ENCODE results near the gene C1orf159. TPM values are rescaled to one million over a fixed set of nuclear protein-coding genes. Genes with fewer than 3 reads are reported as not detected.

The C1orf159 gene
- total RNA-seq, 4 donors from 2014 or later: 2.8 to 6.4 (median 5.3) TPM

DNA sequence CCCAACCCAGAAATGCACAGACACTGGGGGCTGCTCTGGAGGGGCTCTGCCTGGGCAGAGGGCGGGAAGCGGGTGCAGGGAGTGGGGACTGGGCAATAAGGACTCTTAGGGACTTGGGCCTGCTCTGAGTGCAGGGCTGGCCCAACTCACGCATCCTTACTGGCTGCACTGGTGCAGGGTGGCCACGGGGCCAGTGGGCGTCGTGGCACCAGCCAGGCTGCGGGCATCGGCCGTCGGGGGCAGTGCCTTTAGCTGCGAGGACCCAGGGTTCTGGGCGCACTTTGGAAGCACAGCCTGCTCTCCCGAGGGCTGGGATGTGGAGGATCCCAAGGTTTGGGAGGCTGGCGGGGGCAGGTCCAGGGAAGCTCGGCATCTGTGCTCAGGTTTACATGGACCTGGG, 30.7 kb upstream of the C1orf159 start:
- no peak for TF ChIP-seq POLR2A (IDR thresholded peaks at IDR 0.05)
- TF ChIP-seq, protein P1, sequence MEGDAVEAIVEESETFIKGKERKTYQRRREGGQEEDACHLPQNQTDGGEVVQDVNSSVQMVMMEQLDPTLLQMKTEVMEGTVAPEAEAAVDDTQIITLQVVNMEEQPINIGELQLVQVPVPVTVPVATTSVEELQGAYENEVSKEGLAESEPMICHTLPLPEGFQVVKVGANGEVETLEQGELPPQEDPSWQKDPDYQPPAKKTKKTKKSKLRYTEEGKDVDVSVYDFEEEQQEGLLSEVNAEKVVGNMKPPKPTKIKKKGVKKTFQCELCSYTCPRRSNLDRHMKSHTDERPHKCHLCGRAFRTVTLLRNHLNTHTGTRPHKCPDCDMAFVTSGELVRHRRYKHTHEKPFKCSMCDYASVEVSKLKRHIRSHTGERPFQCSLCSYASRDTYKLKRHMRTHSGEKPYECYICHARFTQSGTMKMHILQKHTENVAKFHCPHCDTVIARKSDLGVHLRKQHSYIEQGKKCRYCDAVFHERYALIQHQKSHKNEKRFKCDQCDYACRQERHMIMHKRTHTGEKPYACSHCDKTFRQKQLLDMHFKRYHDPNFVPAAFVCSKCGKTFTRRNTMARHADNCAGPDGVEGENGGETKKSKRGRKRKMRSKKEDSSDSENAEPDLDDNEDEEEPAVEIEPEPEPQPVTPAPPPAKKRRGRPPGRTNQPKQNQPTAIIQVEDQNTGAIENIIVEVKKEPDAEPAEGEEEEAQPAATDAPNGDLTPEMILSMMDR (IDR thresholded peaks at IDR 0.05 in 4 of 5, conservative IDR thresholded peaks at IDR 0.05 in 1 of 5): no peak
- H3K4me1 ChIP-seq: no peaks in the 10 kb centered on the region
- in situ Hi-C loops (cut with MboI; ENCODE audit: low sequenced_read_pairs in 4 of 4): loop anchor here in 1 of 4 donors (25.0 kb wide), 1 partner anchor 116 kb away; the partner anchor contains the start of gene UBE2J2

DNA sequence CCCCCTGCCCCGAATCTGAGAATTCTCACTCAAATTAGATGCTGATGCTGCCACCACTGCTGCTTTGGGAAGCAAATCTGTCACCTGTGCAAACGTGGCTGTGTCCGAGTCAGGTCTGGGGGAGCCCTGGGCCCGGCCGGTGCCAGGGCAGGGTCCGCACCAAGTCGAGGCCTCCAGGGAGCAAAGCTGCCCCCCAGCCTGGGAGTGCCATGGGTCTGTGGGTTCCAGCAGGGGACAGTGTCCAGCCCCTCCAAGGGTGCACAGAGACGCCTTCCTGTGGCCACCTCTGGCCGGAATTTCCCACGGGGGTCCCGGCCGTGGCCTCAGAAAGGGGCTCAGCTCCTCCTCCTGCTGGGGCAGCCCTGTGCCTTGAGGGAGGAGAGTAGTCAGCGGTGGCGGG, 30.1 kb upstream of the C1orf159 start:
- peaks cover 3 to 24% (median 15%) of the 10 kb centered on the region in 3 donors for H3K27me3 ChIP-seq

More for the DNA sequence above, 30.7 kb upstream of the C1orf159 start:
- ATAC-seq (no peak), DNase-seq (no peak)
- peaks cover 2 to 22% (median 14%) of the 10 kb centered on the region in 3 donors for H3K27me3 ChIP-seq
- no peaks in the 10 kb centered on the region for H3K36me3 ChIP-seq
- H3K9me3 ChIP-seq: no peaks in the 10 kb centered on the region
- no peak overlapping the region for H3K27ac ChIP-seq
- no peak overlapping the region for H3K4me3 ChIP-seq
- intact Hi-C loops (cut with DNase I; ENCODE audit: low total_unique reads): no loop called here

DNA sequence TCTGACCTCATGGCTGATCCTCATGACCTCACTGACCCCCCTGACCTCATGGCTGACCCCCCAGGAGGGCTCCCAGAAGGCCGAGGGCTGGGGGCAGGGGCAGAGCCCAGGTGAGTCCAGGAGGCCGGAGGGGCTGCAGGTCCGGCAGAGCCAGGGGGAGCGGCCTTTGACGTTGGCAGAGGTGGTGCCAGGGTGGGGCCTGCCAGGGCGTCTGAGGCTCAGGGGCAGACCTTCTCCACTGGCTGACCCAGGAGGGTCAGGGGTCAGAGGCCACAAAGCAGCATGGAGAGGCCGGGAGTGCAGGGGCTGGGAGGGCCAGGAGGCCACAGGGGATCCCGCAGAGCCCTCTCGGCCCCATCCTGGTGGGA, 29.6 kb upstream of the C1orf159 start:
- H3K27ac ChIP-seq: no peak overlapping the region
- intact Hi-C loops (cut with DNase I; ENCODE audit: low total_unique reads) (no loop called here), in situ Hi-C loops (cut with MboI; ENCODE audit: low sequenced_read_pairs in 4 of 4) (loop anchor here in 1 of 4 donors (25.0 kb wide), 1 partner anchor 117 kb away; the partner anchor contains the start of gene UBE2J2)
- DNase-seq: no peak
- TF ChIP-seq POLR2A (IDR thresholded peaks at IDR 0.05): no peak
- TF ChIP-seq, protein P1 (IDR thresholded peaks at IDR 0.05 in 4 of 5, conservative IDR thresholded peaks at IDR 0.05 in 1 of 5): no peak
- H3K27me3 ChIP-seq: peaks cover 3 to 24% (median 18%) of the 10 kb centered on the region in 3 donors
- H3K9me3 ChIP-seq: no peaks in the 10 kb centered on the region
- ATAC-seq: no peak
- no peaks in the 10 kb centered on the region for H3K4me1 ChIP-seq
- H3K36me3 ChIP-seq: no peaks in the 10 kb centered on the region
- no peak overlapping the region for H3K4me3 ChIP-seq

More for the DNA sequence above, 30.1 kb upstream of the C1orf159 start:
- no peak for TF ChIP-seq POLR2A (IDR thresholded peaks at IDR 0.05)
- TF ChIP-seq, protein P1 (IDR thresholded peaks at IDR 0.05 in 4 of 5, conservative IDR thresholded peaks at IDR 0.05 in 1 of 5): no peak
- Histone ChIP-seq H3K27ac (no peak overlapping the region), H3K4me3 (no peak overlapping the region), H3K36me3 (no peaks in the 10 kb centered on the region), H3K9me3 (no peaks in the 10 kb centered on the region), H3K4me1 (no peaks in the 10 kb centered on the region)
- in situ Hi-C loops (cut with MboI; ENCODE audit: low sequenced_read_pairs in 4 of 4): loop anchor here in 1 of 4 donors (25.0 kb wide), 1 partner anchor 116 kb away; the partner anchor contains the start of gene UBE2J2
- intact Hi-C loops (cut with DNase I; ENCODE audit: low total_unique reads): no loop called here
- DNase-seq (no peak), ATAC-seq (no peak)

DNA sequence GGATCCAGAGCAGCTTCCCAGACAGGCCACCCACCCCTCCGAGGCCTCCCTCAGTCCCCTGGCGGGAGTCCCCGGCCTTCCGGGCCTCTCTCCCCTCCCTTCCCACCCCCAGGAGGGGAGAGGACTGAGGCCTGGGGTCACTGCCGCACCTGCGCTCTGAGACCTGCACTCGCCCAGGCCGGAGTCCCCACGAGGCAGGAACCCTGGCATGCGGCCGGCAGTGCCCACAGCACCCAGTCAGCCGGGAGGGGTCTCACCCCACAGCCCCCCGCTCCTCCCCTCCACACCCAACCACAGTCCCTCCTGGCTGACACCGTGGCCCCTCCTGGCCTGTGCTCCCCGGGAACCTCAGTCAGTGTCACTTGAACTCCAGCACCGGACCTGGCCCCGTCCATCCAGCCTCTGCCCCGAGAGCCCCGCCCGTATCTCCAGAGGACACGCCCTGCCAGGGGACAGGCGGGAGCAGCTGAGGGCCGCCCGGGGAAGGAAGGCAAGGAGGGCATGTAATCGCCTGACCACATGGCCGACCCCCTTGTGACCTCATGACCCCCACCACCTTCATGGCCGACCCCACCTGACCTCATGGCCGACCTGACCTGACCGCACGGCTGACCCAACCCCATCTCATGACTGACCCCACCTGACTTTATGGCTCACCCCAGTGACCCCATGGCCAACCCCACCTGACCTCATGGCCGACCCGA, 29.1 kb upstream of the C1orf159 start:
- ATAC-seq: no peak
- Histone ChIP-seq H3K27me3 (peaks cover 3 to 24% (median 19%) of the 10 kb centered on the region in 3 donors), H3K27ac (no peak overlapping the region), H3K36me3 (no peaks in the 10 kb centered on the region), H3K4me1 (no peaks in the 10 kb centered on the region), H3K4me3 (no peak overlapping the region), H3K9me3 (no peaks in the 10 kb centered on the region)
- in situ Hi-C loops (cut with MboI; ENCODE audit: low sequenced_read_pairs in 4 of 4) (loop anchor here in 1 of 4 donors (25.0 kb wide), 1 partner anchor 117 kb away; the partner anchor contains the start of gene UBE2J2), intact Hi-C loops (cut with DNase I; ENCODE audit: low total_unique reads) (no loop called here)
- DNase-seq: no peak
- TF ChIP-seq, protein P1 (IDR thresholded peaks at IDR 0.05 in 4 of 5, conservative IDR thresholded peaks at IDR 0.05 in 1 of 5): no peak
- TF ChIP-seq POLR2A (IDR thresholded peaks at IDR 0.05): no peak

Measured in gastrocnemius medialis (tissue), 4 donors.